Measurements from ENCODE around the gene KRTAP5-10.
"Not testable (repeated sequence)": the region's sequence is repeated elsewhere in the genome, so short reads cannot be mapped to it uniquely, and the experiment has no call there.

GRCh38 chr11:71566626-71567599 is 1.6 kb downstream of the KRTAP5-10 start:
- TF ChIP-seq POLR2A, CTCF (IDR thresholded peaks at IDR 0.05): not testable (repeated sequence)
